HEK293 (cell line): ENCODE measurements around the gene PLPP7.
A peak's percentile ranks its signal among the peaks of the same experiment; 100 is the strongest.
"Not testable (repeated sequence)": the region's sequence is repeated elsewhere in the genome, so short reads cannot be mapped to it uniquely, and the experiment has no call there.

Source experiments
- CTCF ChIA-PET: fragments of 350-600 bp; formaldehyde crosslinking; extraction: SDS; loops from one replicate; lab custom pipeline; 2021; ENCODE audit warnings: antibody characterized with exemption; lab: Yijun Ruan, JAX
- POLR2A ChIA-PET: fragments of 300-600 bp; formaldehyde crosslinking; extraction: SDS; loops from one replicate; lab custom pipeline; 2020; ENCODE audit warnings: antibody characterized with exemption, inconsistent platforms; lab: Yijun Ruan, JAX
- H3K27ac ChIP-seq: fragments of 200-500 bp; sonication (Bioruptor generic); 2 replicates; pipeline ENCODE4 v1.5.1; 2014; ENCODE audit warnings: low read depth, low read length, control low read depth, inconsistent platforms; ENCODE audit errors: extremely low read depth
- H3K36me3 ChIP-seq, 2 experiments: fragments of 200-500 bp in 1 of 2; sonication (Bioruptor generic) in 1 of 2; 1 replicate in 1 of 2; 2 replicates in 1 of 2; pipeline ENCODE4 v1.5.1; 2014 to 2017; ENCODE audit warnings: inconsistent platforms in 2 of 2, low read length in 2 of 2; ENCODE audit not compliant: control insufficient read depth in 2 of 2, insufficient read depth in 1 of 2
- H3K4me1 ChIP-seq: fragments of 200-500 bp; sonication (Bioruptor generic); 2 replicates; pipeline ENCODE4 v1.5.1; 2014; ENCODE audit warnings: mild to moderate bottlenecking, low read length, inconsistent platforms; ENCODE audit not compliant: control insufficient read depth, insufficient read depth
- H3K4me3 ChIP-seq: 2 replicates; pipeline ENCODE4 v1.5.1; 2011; ENCODE audit warnings: low read depth, mild to moderate bottlenecking, control low read depth, low read length, moderate library complexity
- H3K9me3 ChIP-seq: fragments of 200-500 bp; sonication (Bioruptor generic); 2 replicates; pipeline ENCODE4 v1.5.1; 2014; ENCODE audit warnings: low read depth, low read length, inconsistent platforms; ENCODE audit not compliant: control insufficient read depth, insufficient read depth
- GLIS1 ChIP-seq: fragments of 450-650 bp; formaldehyde crosslinking; IDR thresholded peaks from 2 replicates; pipeline ENCODE4 v1.5.1; 2016; ENCODE audit warnings: missing biosample characterization, missing genetic modification characterization
- GLIS2 ChIP-seq: fragments of 450-650 bp; formaldehyde crosslinking; IDR thresholded peaks from 2 replicates; pipeline ENCODE4 v1.5.1; 2016; ENCODE audit warnings: missing biosample characterization, missing genetic modification characterization
- IKZF3 ChIP-seq: fragments of 450-650 bp; IDR thresholded peaks from 2 replicates; pipeline ENCODE4 v1.5.0; 2018; ENCODE audit warnings: missing biosample characterization, mild to moderate bottlenecking, missing genetic modification characterization, moderate library complexity
- SCRT1 ChIP-seq: fragments of 450-650 bp; formaldehyde crosslinking; IDR thresholded peaks from 2 replicates; pipeline ENCODE4 v1.5.1; 2016; ENCODE audit warnings: missing biosample characterization, missing genetic modification characterization, borderline replicate concordance
- SETDB1 ChIP-seq: IDR thresholded peaks from one replicate; pipeline ENCODE4 v1.6.1; 2017; ENCODE audit warnings: mild to moderate bottlenecking, low read length, moderate library complexity, mixed read lengths; ENCODE audit not compliant: insufficient read length
- ZBTB17 ChIP-seq: fragments of 450-650 bp; formaldehyde crosslinking; IDR thresholded peaks from 2 replicates; pipeline ENCODE4 v1.5.1; 2016; ENCODE audit warnings: missing biosample characterization, missing genetic modification characterization
- ZNF10 ChIP-seq: fragments of 450-650 bp; formaldehyde crosslinking; IDR thresholded peaks from 2 replicates; pipeline ENCODE4 v1.5.1; 2017; ENCODE audit warnings: missing biosample characterization, missing genetic modification characterization
- ZNF121 ChIP-seq: fragments of 450-650 bp; formaldehyde crosslinking; IDR thresholded peaks from 2 replicates; pipeline ENCODE4 v1.5.1; 2016; ENCODE audit warnings: missing biosample characterization, missing genetic modification characterization
- ZNF140 ChIP-seq: fragments of 450-650 bp; formaldehyde crosslinking; IDR thresholded peaks from 2 replicates; pipeline ENCODE4 v1.5.1; 2016; ENCODE audit warnings: missing biosample characterization, missing genetic modification characterization
- ZNF335 ChIP-seq: fragments of 450-650 bp; formaldehyde crosslinking; conservative IDR thresholded peaks from 2 replicates; pipeline ENCODE4 v1.5.1; 2016; ENCODE audit warnings: missing biosample characterization, missing genetic modification characterization
- ZNF560 ChIP-seq: fragments of 450-650 bp; formaldehyde crosslinking; IDR thresholded peaks from 2 replicates; pipeline ENCODE4 v1.5.1; 2017; ENCODE audit warnings: missing biosample characterization, missing genetic modification characterization, borderline replicate concordance
- ZNF776 ChIP-seq: fragments of 450-650 bp; formaldehyde crosslinking; IDR thresholded peaks from 2 replicates; pipeline ENCODE4 v1.5.0; 2017; ENCODE audit warnings: missing biosample characterization, missing genetic modification characterization, borderline replicate concordance
- ZNF792 ChIP-seq: fragments of 450-650 bp; formaldehyde crosslinking; IDR thresholded peaks from 2 replicates; pipeline ENCODE4 v1.5.1; 2016; ENCODE audit warnings: missing biosample characterization, missing genetic modification characterization
- TF ChIP-seq, protein P1 (sequence below): fragments of 450-650 bp; formaldehyde crosslinking; IDR thresholded peaks from 2 replicates; pipeline ENCODE4 v1.5.0; 2017; ENCODE audit warnings: missing biosample characterization, missing genetic modification characterization, borderline replicate concordance
- TF ChIP-seq, protein P2 (sequence below): fragments of 450-650 bp; formaldehyde crosslinking; IDR thresholded peaks from 2 replicates; pipeline ENCODE4 v1.5.1; 2016; ENCODE audit warnings: missing biosample characterization, missing genetic modification characterization
- TF ChIP-seq, protein P3 (sequence below): fragments of 450-650 bp; formaldehyde crosslinking; IDR thresholded peaks from 2 replicates; pipeline ENCODE4 v1.5.1; 2016; ENCODE audit warnings: missing biosample characterization, missing genetic modification characterization

PLPP7 gene

DNA sequence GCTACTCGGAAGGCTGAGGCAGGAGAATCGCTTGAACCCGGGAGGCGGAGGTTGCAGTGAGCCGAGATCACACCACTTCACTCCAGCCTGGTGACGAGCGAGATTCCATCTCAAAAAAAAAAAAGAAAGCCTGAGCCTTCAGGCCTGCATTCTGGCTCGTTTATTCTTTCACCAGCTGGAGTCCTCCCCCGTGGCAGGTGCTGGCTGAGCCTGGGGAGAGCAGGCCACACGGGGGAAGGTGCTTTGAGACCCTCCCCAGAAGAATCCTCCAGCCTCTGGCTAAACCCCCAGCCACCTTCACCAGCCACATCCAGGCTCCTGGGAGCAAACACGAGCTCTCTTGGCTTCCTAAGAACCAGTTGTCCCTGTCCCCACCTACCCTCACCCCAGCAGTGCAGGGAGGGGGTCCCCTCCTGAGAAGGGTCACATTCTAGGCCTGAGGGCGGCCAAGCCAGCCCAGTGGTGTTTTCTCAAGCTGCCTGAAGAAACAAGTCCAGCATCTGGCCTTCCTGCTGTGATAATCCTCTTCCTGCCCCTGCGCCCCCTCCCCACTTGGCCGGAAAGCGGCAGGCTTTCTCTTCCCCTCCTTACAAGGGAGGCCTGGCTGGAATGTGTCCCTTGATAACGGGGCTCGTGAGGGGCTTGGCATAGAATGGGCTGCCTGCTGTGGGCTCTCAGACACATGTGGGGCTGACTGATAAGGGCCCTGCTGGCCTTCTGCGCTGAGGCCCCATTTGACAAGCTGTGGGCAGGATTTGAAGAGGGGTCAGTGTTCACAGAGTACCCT, 41.5 kb downstream of the PLPP7 start (continued):
- TF ChIP-seq ZNF560 (no peak), GLIS1 (tag by site-specific recombination) (0 out of 2 replicates have a peak, but pooled peaks have one; percentile 7)

- H3K36me3 ChIP-seq, POLR2A ChIA-PET, H3K9me3 ChIP-seq, H3K4me1 ChIP-seq, H3K27ac ChIP-seq, H3K4me3 ChIP-seq: not testable (repeated sequence)
- CTCF ChIA-PET = interaction anchor here (0.5 to 6.0 kb wide), 7 partner anchors 11 to 727 kb away, joined by 3 to 183 read pairs (median 4); no protein-coding TSS in a partner anchor
These were observed 42.5 kb downstream of the PLPP7 start for GRCh38 chr9:131331996-131332395.

DNA sequence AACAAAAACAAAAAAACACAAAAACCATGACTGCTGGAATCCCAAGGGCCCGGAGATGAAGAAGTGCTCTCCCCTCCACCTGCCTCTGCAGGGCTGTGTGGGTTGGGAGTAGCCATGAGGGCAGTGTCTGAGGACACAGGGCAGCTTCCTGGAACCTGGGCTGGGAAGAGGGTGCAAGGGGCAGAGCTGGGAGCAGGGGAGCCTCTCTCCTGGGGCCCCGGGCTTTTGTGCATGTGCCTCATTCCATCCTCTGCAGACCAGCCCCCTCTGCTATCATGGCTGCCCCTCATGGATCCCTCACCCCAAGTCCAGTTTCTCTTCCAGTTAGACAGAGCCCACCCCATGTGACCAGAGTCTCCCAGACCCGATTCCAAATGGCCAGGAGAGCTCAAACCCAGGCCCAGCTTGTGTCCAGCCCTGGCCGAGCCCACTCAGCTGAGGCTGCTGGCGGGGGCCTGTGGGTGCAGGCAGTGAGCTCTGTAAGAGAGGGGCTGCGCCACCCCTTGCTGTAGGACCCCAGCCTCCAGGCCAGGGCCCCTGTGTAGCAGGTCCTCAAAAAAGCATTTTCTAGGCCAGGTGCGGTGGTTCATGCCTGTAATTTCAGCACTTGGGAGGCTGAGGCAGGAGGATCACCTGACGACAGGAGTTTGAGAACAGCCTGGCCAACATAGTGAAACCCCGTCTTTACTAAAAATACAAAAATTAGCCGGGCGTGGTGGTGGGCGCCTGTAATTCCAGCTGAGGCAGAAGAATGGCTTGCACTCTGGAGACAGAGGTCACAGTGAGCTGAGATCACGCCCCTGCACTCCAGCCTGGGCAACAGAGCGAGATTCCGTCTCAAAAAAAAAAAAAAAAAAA, 44.5 kb downstream of the PLPP7 start:
- H3K27ac ChIP-seq = no peak overlapping the region
- H3K9me3 ChIP-seq = no peaks in the 10 kb centered on the region
- H3K4me3 ChIP-seq = no peak overlapping the region
- POLR2A ChIA-PET = interaction anchor here (0.6 kb wide), 1 partner anchor 192 kb away, joined by 5 read pairs; no protein-coding TSS in a partner anchor
- no peaks in the 10 kb centered on the region for H3K4me1 ChIP-seq
- TF ChIP-seq, protein P1, sequence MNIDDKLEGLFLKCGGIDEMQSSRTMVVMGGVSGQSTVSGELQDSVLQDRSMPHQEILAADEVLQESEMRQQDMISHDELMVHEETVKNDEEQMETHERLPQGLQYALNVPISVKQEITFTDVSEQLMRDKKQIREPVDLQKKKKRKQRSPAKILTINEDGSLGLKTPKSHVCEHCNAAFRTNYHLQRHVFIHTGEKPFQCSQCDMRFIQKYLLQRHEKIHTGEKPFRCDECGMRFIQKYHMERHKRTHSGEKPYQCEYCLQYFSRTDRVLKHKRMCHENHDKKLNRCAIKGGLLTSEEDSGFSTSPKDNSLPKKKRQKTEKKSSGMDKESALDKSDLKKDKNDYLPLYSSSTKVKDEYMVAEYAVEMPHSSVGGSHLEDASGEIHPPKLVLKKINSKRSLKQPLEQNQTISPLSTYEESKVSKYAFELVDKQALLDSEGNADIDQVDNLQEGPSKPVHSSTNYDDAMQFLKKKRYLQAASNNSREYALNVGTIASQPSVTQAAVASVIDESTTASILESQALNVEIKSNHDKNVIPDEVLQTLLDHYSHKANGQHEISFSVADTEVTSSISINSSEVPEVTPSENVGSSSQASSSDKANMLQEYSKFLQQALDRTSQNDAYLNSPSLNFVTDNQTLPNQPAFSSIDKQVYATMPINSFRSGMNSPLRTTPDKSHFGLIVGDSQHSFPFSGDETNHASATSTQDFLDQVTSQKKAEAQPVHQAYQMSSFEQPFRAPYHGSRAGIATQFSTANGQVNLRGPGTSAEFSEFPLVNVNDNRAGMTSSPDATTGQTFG = no peak
- TF ChIP-seq IKZF3 (tag by site-specific recombination) (no peak), ZNF121 (tag by site-specific recombination) (peak; percentile 68), ZNF792 (tag by site-specific recombination) (no peak), ZNF776 (no peak), SETDB1 (no peak), ZNF335 (peak; percentile 76), ZNF10 (tag by site-specific recombination) (peak; percentile 73; the same call in 1 of the 2 replicates)
- TF ChIP-seq, all 188 proteins: peak for 3
- H3K36me3 ChIP-seq = no peaks in the 10 kb centered on the region
- CTCF ChIA-PET = interaction anchor here (0.6 to 6.0 kb wide), 9 partner anchors 8 to 669 kb away, joined by 3 to 183 read pairs (median 4); no protein-coding TSS in a partner anchor

DNA sequence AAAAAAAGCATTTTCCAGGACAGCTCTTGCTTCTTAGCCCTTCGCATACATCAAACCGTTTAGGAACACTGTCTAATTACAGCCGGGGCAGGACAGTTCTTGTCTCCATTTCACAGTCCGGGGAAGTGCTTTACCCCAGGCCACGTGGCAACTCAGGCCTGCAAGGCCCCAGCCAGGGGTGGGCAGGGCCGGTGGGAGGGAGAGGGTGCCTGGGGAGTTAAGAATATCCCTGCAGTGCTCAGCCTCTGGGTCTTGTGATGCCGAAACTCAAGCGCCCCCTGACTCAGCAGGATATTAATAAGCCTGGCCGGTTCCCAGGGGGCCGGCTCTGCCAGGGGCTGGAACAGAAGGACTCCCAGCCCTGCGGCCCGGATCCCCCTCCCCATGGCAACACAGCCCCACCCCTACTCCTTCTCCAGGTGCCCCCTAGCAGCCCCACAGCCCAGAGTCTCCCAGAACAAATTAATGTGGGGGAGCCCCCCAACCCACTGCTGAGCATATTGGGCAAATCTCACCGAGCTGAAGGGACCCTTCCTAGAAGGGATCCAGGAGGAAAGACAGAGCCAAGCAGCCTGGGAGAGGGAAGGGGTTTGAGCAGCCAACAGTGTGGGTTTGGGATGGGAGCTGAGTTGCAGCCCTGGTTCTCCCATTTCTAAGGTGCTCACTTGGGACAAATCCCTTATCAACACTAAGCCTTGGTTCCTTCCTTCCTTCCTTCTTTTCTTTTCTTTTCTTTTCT, 45.3 kb downstream of the PLPP7 start:
- Histone ChIP-seq H3K36me3 (no peaks in the 10 kb centered on the region), H3K27ac (no peak overlapping the region), H3K4me1 (no peaks in the 10 kb centered on the region), H3K9me3 (no peaks in the 10 kb centered on the region), H3K4me3 (no peak overlapping the region)
- POLR2A ChIA-PET = interaction anchor here (0.6 kb wide), 1 partner anchor 17 kb away, joined by 4 read pairs; no protein-coding TSS in a partner anchor
- CTCF ChIA-PET = interaction anchor here (0.6 to 6.0 kb wide), 21 partner anchors 9 to 668 kb away, joined by 3 to 183 read pairs (median 5); no protein-coding TSS in a partner anchor
- TF ChIP-seq ZNF140 (tag by site-specific recombination) (no peak), ZBTB17 (tag by site-specific recombination) (peak; percentile 53), SCRT1 (tag by site-specific recombination) (no peak), GLIS2 (tag by site-specific recombination) (0 out of 2 replicates have a peak, but pooled peaks have one; percentile 37)
- TF ChIP-seq, protein P2, sequence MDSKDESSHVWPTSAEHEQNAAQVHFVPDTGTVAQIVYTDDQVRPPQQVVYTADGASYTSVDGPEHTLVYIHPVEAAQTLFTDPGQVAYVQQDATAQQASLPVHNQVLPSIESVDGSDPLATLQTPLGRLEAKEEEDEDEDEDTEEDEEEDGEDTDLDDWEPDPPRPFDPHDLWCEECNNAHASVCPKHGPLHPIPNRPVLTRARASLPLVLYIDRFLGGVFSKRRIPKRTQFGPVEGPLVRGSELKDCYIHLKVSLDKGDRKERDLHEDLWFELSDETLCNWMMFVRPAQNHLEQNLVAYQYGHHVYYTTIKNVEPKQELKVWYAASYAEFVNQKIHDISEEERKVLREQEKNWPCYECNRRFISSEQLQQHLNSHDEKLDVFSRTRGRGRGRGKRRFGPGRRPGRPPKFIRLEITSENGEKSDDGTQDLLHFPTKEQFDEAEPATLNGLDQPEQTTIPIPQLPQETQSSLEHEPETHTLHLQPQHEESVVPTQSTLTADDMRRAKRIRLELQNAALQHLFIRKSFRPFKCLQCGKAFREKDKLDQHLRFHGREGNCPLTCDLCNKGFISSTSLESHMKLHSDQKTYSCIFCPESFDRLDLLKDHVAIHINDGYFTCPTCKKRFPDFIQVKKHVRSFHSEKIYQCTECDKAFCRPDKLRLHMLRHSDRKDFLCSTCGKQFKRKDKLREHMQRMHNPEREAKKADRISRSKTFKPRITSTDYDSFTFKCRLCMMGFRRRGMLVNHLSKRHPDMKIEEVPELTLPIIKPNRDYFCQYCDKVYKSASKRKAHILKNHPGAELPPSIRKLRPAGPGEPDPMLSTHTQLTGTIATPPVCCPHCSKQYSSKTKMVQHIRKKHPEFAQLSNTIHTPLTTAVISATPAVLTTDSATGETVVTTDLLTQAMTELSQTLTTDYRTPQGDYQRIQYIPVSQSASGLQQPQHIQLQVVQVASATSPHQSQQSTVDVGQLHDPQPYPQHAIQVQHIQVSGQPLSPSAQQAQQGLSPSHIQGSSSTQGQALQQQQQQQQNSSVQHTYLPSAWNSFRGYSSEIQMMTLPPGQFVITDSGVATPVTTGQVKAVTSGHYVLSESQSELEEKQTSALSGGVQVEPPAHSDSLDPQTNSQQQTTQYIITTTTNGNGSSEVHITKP (tag by site-specific recombination) = peak; percentile 46
- TF ChIP-seq, protein P3, sequence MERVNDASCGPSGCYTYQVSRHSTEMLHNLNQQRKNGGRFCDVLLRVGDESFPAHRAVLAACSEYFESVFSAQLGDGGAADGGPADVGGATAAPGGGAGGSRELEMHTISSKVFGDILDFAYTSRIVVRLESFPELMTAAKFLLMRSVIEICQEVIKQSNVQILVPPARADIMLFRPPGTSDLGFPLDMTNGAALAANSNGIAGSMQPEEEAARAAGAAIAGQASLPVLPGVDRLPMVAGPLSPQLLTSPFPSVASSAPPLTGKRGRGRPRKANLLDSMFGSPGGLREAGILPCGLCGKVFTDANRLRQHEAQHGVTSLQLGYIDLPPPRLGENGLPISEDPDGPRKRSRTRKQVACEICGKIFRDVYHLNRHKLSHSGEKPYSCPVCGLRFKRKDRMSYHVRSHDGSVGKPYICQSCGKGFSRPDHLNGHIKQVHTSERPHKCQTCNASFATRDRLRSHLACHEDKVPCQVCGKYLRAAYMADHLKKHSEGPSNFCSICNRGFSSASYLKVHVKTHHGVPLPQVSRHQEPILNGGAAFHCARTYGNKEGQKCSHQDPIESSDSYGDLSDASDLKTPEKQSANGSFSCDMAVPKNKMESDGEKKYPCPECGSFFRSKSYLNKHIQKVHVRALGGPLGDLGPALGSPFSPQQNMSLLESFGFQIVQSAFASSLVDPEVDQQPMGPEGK = peak; percentile 34; the same call in 1 of the 2 replicates
